ENCODE measurements around the gene KCNIP4.

DNA sequence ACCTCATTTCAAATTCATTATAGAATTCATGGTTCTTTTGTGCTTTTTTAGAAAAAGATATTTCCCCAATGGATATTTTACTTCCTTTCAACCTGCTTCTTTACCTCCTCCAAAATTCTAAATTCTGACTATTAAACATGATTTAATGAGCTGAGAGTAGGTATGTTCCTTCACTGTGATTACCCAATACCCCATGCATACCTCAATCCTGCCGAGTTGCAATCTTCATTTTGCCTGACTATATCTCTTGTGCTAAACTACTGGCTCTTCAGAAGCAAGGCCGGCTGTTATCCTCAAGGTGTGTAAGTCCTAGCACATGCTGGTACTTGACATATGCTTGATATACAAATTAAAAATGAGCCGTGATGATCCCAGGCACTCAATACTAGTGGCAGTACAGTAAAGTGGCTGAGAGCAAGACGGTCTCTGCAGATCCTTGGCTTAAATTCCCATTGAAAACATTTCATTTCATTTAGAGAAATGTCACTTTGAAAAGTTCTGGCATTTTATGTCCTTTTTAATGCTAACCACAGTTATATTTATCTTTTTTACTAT is 320.4 kb downstream of the KCNIP4 start:
- no peak for TF ChIP-seq PHF8 (conservative IDR thresholded peaks at IDR 0.05; ENCODE audit: low read depth, low read length)
- no peak for TF ChIP-seq EGR1 (IDR thresholded peaks at IDR 0.05; ENCODE audit: borderline replicate concordance, low read depth, low read length)
- TF ChIP-seq EZH2 (IDR thresholded peaks at IDR 0.05; ENCODE audit: low read depth, low read length, severe bottlenecking) = no peak
- TF ChIP-seq CREB1 (IDR thresholded peaks at IDR 0.05) = no peak
- TF ChIP-seq MAX (IDR thresholded peaks at IDR 0.05) = no peak

All from H1 (cell line).